ENCODE data around the gene CMTM2. TPM values are rescaled to one million over a fixed set of nuclear protein-coding genes. Genes with fewer than 3 reads are reported as not detected.

Gene CMTM2
- total RNA-seq, 2 experiments from 2014 or later = 0.17 to 0.36 TPM

GRCh38 chr16:66572356-66572755, 6.9 kb upstream of the CMTM2 start:
- ChIA-PET POLR2A (no interaction called here), CTCF (interaction anchor here (1.2 kb wide), 1 partner anchor 9 kb away, joined by 5 read pairs; no protein-coding TSS in a partner anchor)

GRCh38 chr16:66574081-66574480, 5.2 kb upstream of the CMTM2 start:
- ChIA-PET POLR2A (no interaction called here), CTCF (interaction anchor here (1.4 kb wide), 1 partner anchor 34 kb away, joined by 4 read pairs; no protein-coding TSS in a partner anchor)

- ChIA-PET CTCF (interaction anchor here (1.4 to 1.8 kb wide), 2 partner anchors 15 to 34 kb away, joined by 4 to 7 read pairs; no protein-coding TSS in a partner anchor), POLR2A (no interaction called here)
These were observed 4.7 kb upstream of the CMTM2 start for GRCh38 chr16:66574531-66574930.

GRCh38 chr16:66575060-66575459, 4.2 kb upstream of the CMTM2 start:
- POLR2A ChIA-PET = no interaction called here
- CTCF ChIA-PET = interaction anchor here (1.8 kb wide), 1 partner anchor 15 kb away, joined by 7 read pairs; no protein-coding TSS in a partner anchor

GRCh38 chr16:66576296-66576695, 3.0 kb upstream of the CMTM2 start:
- ChIA-PET POLR2A (no interaction called here), CTCF (interaction anchor here (1.8 kb wide), 1 partner anchor 14 kb away, joined by 7 read pairs; no protein-coding TSS in a partner anchor)

GRCh38 chr16:66580605-66581209, 1.4 kb downstream of the CMTM2 start:
- ChIA-PET CTCF (interaction anchor here (1.3 to 2.4 kb wide), 3 partner anchors 8 to 27 kb away, joined by 4 to 11 read pairs (median 5); no protein-coding TSS in a partner anchor), POLR2A (interaction anchor here (0.5 kb wide), 1 partner anchor 15 kb away, joined by 4 read pairs; no protein-coding TSS in a partner anchor)

GRCh38 chr16:66581246-66581952, 2.1 kb downstream of the CMTM2 start:
- CTCF ChIA-PET = no interaction called here
- POLR2A ChIA-PET = no interaction called here

GRCh38 chr16:66585481-66586239, 6.4 kb downstream of the CMTM2 start:
- CTCF ChIA-PET = no interaction called here

GRCh38 chr16:66587881-66588600, 8.8 kb downstream of the CMTM2 start:
- POLR2A ChIA-PET = no interaction called here
- CTCF ChIA-PET = interaction anchor here (1.3 to 1.9 kb wide), 3 partner anchors 9 to 182 kb away, joined by 3 to 13 read pairs (median 11); partner anchors contain the start of gene CMTM2

More at GRCh38 chr16:66585481-66586239, 6.4 kb downstream of the CMTM2 start:
- POLR2A ChIA-PET = no interaction called here

- POLR2A ChIA-PET = interaction anchor here (1.2 kb wide), 1 partner anchor 25 kb away, joined by 3 read pairs; no protein-coding TSS in a partner anchor
These were observed 9.9 kb downstream of the CMTM2 start for GRCh38 chr16:66588981-66589713.

GRCh38 chr16:66590322-66590721, 11.1 kb downstream of the CMTM2 start:
- ChIA-PET CTCF (interaction anchor here (0.8 to 2.3 kb wide), 8 partner anchors 14 to 184 kb away, joined by 3 to 11 read pairs (median 6); no protein-coding TSS in a partner anchor), POLR2A (interaction anchor here (0.6 to 1.3 kb wide), 2 partner anchors 11 to 14 kb away, joined by 3 to 6 read pairs; no protein-coding TSS in a partner anchor)

More at GRCh38 chr16:66588981-66589713, 9.9 kb downstream of the CMTM2 start:
- CTCF ChIA-PET = interaction anchor here (0.9 to 2.3 kb wide), 17 partner anchors 8 to 231 kb away, joined by 3 to 13 read pairs (median 4); partner anchors contain the start of gene CMTM2

GRCh38 chr16:66591018-66591417, 11.8 kb downstream of the CMTM2 start:
- ChIA-PET CTCF (interaction anchor here (0.8 to 2.3 kb wide), 6 partner anchors 13 to 184 kb away, joined by 3 to 11 read pairs (median 4); no protein-coding TSS in a partner anchor), POLR2A (interaction anchor here (1.3 kb wide), 1 partner anchor 13 kb away, joined by 3 read pairs; no protein-coding TSS in a partner anchor)

GRCh38 chr16:66592241-66592640, 13.0 kb downstream of the CMTM2 start:
- ChIA-PET POLR2A (no interaction called here), CTCF (interaction anchor here (0.6 kb wide), 1 partner anchor 87 kb away, joined by 5 read pairs; no protein-coding TSS in a partner anchor)

- ChIA-PET POLR2A (no interaction called here), CTCF (no interaction called here)
These were observed 13.6 kb downstream of the CMTM2 start for GRCh38 chr16:66592814-66593213.

- CTCF ChIA-PET = no interaction called here
- POLR2A ChIA-PET = no interaction called here
These were observed 15.5 kb downstream of the CMTM2 start for GRCh38 chr16:66594739-66595138.

- CTCF ChIA-PET = interaction anchor here (1.2 to 2.0 kb wide), 2 partner anchors 8 to 12 kb away, joined by 3 to 4 read pairs; partner anchors contain the start of gene CMTM3
- POLR2A ChIA-PET = interaction anchor here (0.6 kb wide), 1 partner anchor 16 kb away, joined by 4 read pairs; no protein-coding TSS in a partner anchor
These were observed 17.3 kb downstream of the CMTM2 start for GRCh38 chr16:66596559-66596958.

- ChIA-PET CTCF (interaction anchor here (1.1 to 2.0 kb wide), 4 partner anchors 8 to 74 kb away, joined by 3 to 6 read pairs (median 4); no protein-coding TSS in a partner anchor), POLR2A (no interaction called here)
These were observed 18.0 kb downstream of the CMTM2 start for GRCh38 chr16:66596986-66597848.
